HK-2 (cell line): ENCODE results near the gene PRSS57.
"Not testable (repeated sequence)": the region's sequence is repeated elsewhere in the genome, so short reads cannot be mapped to it uniquely, and the experiment has no call there.

ENCODE experiments used
- DNase-seq: peaks from one replicate; pipeline ENCODE4 v3.0.0-alpha.2; 2018; ENCODE audit not compliant: unreplicated experiment

The PRSS57 gene

GRCh38 chr19:723247-723646, 28.0 kb upstream of the PRSS57 start:
- DNase-seq: no peak

GRCh38 chr19:722553-723101, 27.4 kb upstream of the PRSS57 start:
- no peak for DNase-seq

GRCh38 chr19:720345-721160, 25.3 kb upstream of the PRSS57 start:
- no peak for DNase-seq

GRCh38 chr19:719636-720344, 24.5 kb upstream of the PRSS57 start:
- DNase-seq: no peak

GRCh38 chr19:718991-719512, 23.8 kb upstream of the PRSS57 start:
- no peak for DNase-seq

- no peak for DNase-seq
These were observed 23.1 kb upstream of the PRSS57 start for GRCh38 chr19:718251-718951.

GRCh38 chr19:715347-715746, 20.1 kb upstream of the PRSS57 start:
- no peak for DNase-seq

- DNase-seq: no peak
These were observed 16.0 kb upstream of the PRSS57 start for GRCh38 chr19:711254-711653.

GRCh38 chr19:710767-711166, 15.5 kb upstream of the PRSS57 start:
- DNase-seq: no peak

- DNase-seq: no peak
These were observed 14.8 kb upstream of the PRSS57 start for GRCh38 chr19:709965-710571.

- no peak for DNase-seq
These were observed 14.1 kb upstream of the PRSS57 start for GRCh38 chr19:709196-709964.

GRCh38 chr19:708154-709143, 13.2 kb upstream of the PRSS57 start, which contains the start of gene PALM:
Gene PALM (plus strand): TSS chr19:708935. CDS start chr19:709147, 212 bp downstream.
- DNase-seq: no peak

GRCh38 chr19:704447-704741, 9.1 kb upstream of the PRSS57 start:
- DNase-seq: no peak

GRCh38 chr19:703651-704446, 8.6 kb upstream of the PRSS57 start:
- DNase-seq: no peak

- no peak for DNase-seq
These were observed 8.0 kb upstream of the PRSS57 start for GRCh38 chr19:703329-703650.

- not testable (repeated sequence) for DNase-seq
These were observed 7.6 kb upstream of the PRSS57 start for GRCh38 chr19:702847-703246.

- not testable (repeated sequence) for DNase-seq
These were observed 4.6 kb upstream of the PRSS57 start for GRCh38 chr19:699885-700284.

GRCh38 chr19:698529-698928, 3.3 kb upstream of the PRSS57 start:
- not testable (repeated sequence) for DNase-seq
